GM18909 (cell line): ENCODE data around the gene TGFBR2.
"Not testable (repeated sequence)": the region's sequence is repeated elsewhere in the genome, so short reads cannot be mapped to it uniquely, and the experiment has no call there.

ENCODE experiments used
- ATAC-seq: cut with Tn5 transposase; IDR thresholded peaks from one replicate; pipeline ENCODE4 v1.9.1; 2021; ENCODE audit warnings: mild to moderate bottlenecking; ENCODE audit not compliant: unreplicated experiment, poor library complexity

The TGFBR2 gene

DNA sequence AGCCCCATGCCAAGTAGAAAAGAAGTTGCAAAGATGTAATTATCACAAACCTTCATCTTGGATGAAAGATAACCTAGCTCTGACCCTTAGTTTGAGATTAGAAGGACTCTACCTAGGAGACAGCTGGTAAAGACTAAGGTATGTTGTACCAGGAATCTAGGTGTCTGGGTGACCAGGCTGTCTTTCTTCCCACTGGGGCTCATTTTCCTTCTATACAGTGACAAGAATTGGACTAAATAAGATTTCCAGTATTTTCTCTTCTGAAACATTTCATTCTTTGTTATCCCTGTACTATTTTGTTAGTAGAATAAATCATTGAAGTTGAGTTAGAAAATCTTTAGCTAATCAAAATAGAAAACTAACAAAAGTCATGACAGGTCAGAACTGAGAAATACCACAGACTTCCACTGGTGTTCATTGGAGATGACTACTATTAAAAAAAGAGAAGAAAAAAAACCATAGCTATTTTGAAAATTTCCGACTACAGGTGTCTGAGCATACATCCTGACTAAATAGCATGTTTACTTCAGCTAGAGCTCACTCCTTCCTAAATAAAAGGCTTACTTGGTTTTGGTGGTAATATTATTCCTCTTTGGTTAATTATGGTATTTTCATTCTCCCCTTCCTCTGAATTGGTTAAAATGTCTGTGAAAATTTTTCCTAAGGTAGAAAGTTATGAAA is 10.1 kb downstream of the TGFBR2 start:
- ATAC-seq: no peak

DNA sequence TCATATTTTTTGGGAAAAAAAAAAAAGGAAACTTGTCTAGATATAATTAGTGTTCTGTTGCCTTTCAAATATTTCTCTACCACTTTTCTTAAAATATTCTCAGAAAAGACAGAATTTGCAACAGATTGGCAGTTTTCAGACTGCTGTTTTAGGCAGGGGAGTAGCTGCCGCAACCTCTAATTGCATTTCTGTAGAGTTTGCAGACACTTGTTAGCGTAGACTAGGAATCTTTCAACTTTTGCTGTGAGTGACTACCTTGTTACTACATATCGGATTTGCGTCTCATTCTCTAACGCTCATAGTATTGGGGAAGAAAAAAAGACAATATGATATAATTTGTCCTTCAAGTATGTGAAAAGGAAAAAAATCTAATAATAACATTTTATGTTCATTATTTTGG is 10.7 kb downstream of the TGFBR2 start:
- no peak for ATAC-seq

DNA sequence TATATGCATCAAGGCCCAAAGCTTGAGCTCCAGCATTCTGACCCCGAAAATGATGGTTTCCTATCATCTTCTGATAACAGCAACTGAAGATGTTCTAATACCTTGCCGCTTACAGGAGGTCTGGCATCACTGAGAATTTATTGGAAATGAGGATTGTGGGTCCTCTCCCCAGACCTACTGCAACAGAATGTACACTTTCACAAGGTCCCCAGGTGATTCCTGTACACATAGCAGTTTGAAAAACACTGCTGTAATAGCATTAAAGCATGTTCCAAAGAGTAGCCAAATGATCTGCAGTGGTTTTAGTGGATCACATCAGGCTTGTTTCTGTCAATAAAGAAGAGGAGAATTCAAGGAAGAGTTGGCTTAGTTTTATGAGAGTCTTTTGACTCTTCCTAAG is 11.3 kb downstream of the TGFBR2 start:
- ATAC-seq: no peak

DNA sequence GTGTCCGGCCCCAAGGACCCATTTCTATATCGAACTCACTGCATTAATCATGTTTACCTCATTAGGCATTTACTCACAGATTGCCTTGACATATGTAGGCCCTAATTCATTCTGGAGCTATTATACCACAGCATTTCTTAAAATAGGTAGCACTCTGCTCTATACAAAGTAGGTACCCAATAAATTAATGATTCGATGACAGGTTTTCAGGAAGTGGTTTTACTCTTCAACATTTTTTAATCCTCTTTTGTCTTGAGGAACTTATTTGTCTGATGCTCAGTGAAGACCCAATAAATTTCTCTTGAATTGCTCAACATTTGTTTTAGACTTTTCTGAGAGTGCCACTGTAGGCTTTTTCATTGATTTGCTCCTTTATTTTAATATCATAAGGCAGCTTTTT is 12.1 kb downstream of the TGFBR2 start:
- ATAC-seq: no peak

DNA sequence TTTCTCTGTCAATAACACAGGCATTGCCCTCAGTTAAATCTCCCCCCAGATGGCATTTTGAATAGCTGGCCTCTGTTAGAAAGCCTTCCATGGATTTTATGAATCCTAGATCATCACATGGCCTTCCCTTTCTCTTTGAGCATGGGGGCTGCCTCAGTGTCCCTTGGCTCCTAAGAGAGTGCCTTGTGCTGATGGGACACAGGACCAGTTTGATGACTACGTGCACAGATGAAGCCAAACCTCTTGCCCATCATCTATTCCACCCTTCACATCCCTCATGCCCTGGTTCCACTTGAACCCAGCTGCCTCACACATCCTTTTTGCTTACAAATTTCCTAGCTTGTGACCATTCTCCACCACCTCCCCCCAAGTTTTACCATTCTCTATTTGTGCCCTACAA is 12.9 kb downstream of the TGFBR2 start:
- ATAC-seq: no peak

DNA sequence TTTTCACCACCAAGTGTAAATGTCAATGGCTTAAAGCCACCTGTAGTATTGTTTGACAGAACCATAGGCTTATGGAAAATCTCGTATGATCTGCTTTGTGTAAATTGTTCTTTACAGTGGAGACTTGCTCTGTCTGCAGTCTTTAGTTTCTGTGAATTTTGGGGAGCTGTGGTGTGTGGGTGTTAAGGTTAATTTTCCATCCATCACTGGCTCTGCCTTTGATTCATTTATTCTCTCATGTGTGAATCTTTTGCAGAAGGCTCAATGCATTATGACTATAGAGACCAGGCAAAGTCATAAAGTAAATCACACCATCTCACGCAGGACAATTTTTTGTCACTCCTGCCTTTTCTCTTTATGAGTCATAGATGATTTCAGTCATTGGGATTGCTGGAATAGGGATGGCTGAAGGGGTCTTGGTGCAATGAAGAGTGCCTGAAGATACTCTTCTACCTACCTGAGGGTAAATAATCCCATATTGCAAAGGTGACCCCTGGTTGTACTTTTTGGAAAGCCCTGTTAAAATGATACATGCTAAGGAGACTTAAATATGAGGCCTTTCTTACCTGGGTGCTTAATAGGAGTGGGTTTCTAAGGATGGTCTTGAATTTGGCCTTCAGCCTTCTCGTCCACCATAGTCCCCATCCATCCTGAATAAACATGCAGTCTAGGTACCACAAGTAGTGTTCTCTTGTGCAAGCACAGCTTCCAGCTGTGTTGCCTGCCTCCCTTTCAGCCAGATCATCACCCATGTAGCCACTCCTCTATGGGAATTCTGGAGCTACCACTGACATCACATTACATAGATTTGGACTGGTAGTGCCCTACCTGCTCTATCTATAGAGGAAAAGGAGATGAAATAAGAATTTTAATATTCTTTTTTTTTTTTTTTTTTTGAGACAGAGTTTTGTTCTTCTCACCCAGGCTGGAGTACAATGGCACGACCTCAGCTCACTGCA is 14.3 kb downstream of the TGFBR2 start:
- ATAC-seq: no peak

DNA sequence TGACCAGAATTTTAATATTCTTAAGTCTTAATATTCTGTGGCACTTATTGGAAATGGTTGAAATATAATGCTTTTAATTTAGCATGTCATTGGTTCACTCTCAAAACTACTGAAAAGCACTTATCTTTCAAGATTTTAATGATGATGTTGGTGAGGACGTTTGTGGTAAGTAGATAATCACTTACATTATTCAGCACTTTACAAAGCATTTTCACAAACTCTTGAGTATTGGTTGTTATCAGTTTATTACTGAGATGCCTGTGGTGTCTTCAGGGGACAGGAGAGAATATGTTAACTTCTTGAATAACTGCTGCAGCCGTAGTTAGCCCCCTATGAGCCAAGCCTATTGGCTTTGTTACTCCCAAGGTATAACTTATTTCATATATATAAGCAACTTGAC is 15.2 kb downstream of the TGFBR2 start:
- ATAC-seq: no peak

DNA sequence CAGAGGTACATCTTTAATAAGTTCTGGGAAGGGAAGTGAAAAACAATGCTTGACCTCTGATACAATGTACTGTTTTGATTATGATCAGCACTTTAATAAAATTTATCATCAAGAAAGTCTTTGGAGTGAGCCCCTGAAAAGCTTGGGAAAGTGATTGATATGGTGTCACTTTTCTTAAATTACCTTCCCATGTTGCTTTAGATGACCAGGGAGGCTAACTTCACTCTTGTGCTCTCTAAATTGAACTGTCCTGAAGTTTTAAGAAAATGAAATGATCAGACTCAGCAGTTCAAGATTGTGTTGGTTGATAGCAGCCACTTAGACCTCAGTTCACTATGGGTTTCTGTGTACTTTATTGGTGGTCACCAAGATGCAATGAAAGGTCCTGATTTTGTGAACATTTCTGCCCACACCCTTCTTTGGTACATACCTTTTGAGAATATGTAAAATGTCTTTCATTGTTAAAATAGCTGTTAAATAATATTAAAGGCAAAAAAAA is 15.7 kb downstream of the TGFBR2 start:
- no peak for ATAC-seq

DNA sequence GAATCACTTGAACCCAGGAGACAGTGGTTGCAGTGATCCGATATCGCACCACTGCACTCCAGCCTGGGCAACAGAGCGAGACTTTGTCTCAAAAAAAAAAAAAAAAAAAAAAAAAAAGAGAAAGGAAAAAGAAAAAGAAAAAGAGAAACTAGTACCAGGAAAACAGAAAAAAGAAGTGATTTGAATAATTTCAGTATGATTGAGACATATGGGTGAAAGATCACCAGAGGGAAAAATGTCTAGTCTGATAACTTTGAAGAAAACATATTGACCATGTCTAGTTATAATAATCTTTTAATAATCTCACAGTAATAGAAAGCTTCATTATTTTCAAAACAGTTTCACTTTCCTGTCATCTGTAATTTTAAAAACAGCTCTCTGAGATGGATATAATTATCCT is 16.4 kb downstream of the TGFBR2 start:
- no peak for ATAC-seq

DNA sequence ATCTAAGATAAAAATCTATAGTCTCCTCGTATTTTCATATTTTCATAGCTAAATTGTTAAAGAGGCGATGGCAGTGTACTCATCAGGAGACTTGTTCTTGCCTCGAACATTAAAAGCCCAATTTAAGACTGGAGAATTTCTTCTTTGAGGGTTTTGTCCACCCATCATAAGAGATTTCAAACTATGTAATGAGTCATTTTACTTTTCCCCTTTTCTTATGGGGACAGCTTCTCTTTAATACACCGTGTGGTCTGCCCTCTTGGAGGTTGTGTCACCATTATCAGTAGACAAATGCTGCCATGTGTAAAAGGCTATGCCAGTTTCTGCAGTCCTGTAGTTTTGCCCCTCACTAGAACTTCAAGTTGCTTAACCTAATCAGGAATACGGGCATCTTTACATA is 16.9 kb downstream of the TGFBR2 start:
- no peak for ATAC-seq

DNA sequence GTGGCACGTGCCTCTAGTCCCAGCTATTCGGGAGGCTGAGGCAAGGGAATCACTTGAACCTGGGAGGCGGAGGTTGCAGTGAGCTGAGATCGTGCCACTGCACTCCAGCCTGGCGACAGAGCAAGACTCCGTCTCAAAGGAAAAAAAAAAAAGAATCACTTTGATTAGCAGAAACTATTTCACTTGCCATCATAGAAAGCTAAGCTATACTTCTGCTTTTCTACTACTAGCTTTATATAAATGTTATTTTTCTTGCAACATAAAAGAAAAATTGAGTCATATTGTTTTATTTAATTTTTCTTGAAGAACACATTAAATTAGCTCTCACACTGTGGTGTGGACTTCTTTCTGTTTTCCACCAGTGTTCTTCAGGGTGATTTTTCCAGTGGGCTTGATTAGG is 18.1 kb downstream of the TGFBR2 start:
- not testable (repeated sequence) for ATAC-seq

DNA sequence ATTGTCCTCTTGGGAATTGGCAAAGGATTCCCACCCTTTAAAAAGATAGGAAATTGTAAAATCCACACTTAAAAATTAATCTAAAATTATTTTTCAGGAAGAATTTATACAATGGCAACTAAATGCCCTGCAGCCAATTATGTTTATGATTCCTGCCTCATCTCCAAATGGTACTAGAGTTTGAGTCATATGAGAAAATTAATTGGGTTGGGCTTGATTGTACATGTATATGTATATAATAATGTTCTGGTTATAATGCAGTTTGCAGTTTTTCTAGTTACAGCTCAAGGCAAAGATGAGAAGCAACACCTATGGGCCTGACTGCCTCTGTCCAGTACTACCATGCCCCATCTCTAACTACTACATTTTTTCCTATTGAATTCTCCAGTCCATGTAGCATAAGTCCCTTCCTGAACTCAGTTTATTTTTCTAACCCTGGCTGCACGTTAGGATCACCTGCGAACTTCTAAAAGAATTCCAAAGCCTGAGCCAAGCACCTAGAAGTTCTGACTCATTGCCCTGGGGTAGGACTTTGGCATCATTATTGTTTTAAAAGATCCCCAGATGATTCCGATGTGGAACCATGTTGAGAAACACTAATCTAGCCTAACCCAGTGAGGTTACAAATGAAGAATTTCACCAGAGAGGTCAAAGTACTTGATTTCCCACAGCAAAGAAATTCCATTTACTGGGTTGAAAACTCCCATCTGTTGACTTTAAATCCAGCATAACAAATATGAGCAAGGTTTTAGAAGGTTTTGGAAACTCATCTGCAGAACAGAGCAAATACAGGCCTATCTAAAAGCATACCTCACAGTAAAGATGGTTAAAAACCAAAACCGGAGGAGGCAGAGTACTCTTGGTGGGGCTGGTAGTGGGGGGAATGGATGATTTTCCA is 19.4 kb downstream of the TGFBR2 start:
- ATAC-seq: no peak

DNA sequence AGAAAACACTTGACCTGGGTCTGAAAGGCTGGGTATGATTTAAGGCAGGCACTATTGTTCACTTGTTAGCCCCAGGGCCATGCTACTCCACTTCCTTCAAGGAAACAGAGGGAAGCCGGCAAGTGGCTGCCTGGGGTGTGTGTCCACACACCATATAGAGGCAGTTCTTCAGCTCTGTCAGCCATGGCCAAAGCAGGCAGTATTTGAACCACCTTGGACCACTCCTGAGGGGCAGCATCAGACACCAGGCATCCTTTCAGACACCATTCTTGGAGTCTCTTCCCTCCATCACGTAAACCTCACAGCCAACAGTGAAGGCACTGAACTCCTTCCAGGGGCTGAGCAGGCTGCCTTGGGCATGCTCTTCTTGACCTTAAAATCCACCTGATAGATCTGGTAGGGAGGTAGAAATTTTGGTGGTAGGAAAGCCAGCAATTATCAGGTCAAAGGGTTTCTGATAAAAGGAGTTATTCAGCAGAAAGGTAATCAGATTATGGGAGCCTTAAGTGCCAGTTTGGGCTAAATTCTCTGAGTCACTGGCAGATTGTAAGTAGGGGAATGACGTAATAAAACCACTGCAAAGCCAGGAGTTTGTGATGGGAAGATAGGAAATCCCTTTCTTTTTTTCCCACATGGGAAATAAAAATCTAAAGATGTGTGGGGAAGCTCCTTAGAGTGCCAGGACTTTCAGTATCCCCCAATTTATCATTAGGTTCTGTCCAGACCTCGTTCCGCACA is 20.2 kb downstream of the TGFBR2 start:
- ATAC-seq: no peak

DNA sequence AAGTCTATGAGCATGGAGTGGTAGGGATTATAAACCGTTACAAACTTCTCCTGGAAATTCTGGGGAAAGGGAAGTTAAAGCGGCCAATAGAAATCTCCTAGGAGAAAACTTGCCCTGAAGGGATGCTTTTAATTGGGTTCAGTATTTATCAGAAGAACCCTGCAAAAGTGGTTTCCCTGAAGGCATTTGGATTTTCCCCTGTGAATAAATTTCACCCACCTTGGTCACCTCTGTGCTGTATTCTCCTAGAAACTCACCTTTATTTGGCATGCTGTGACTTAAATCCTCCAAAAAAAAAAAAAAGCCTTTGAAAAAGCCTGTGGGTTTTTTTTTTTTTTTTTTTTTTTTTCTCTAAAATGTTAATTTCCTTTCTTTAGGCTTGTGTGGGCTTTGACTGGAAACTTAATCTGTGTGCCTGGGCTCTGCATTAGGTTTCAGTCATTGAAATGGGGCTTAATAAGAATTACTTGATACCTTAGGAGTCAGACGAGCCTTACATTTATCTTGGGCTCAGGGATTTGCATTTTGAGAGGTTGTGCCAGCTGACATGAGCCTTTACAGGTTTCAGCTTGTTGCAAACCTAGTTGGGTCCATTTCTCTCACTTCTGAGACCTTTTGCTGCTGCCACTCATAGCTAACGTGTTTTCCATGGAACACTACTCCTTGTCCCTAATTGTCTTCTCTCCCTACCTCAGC is 22.0 kb downstream of the TGFBR2 start:
- no peak for ATAC-seq

DNA sequence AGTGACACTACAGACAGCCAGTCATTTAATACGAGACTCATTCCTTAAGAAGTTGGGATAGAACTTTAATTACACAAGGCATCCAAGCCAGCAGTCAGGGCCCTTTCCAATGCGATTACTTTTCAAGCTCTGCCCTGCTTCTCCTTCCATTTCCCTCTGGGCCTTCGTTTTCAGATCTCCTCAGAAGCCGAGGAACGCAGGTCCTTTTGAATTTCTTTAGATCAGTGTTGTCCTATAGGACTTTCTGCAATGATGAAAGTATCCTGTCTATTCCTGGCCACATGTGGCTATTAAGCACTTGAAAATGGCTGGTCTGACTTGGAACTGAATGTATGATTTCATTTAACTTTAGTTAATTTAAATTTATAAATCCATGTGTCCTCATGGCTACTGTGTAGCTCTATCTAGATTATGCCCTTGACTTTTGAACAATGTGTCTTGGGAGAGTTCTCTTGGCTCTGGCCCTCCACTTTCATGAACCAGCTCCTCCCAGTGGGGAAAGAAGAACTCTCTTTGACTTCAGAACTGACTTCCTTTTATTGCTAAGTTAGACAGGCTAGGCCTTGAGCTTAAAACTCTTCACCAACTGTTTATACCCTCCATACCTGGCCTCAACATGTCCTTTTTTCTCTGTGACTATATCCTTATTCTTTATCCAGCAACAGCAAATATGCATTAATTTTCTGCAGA is 22.6 kb downstream of the TGFBR2 start:
- no peak for ATAC-seq

DNA sequence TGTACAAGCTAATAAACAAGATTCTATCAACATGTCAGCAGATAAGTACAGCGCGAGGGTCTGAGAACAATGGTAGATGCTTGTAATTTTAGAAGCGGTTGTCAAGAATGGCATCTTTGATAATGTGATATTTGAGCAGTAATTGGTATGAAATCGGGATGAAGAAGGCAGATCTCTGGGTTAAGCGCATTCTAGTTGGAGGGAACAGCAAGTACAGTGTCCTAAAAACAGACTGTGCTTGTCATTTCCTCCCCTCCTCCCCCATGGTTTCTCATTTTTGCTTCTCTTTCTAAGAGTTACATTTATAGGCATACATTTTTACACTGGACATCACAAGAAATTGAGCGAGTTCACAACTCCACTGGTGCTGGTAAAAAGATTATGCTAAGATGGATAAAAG is 23.3 kb downstream of the TGFBR2 start:
- ATAC-seq: no peak

DNA sequence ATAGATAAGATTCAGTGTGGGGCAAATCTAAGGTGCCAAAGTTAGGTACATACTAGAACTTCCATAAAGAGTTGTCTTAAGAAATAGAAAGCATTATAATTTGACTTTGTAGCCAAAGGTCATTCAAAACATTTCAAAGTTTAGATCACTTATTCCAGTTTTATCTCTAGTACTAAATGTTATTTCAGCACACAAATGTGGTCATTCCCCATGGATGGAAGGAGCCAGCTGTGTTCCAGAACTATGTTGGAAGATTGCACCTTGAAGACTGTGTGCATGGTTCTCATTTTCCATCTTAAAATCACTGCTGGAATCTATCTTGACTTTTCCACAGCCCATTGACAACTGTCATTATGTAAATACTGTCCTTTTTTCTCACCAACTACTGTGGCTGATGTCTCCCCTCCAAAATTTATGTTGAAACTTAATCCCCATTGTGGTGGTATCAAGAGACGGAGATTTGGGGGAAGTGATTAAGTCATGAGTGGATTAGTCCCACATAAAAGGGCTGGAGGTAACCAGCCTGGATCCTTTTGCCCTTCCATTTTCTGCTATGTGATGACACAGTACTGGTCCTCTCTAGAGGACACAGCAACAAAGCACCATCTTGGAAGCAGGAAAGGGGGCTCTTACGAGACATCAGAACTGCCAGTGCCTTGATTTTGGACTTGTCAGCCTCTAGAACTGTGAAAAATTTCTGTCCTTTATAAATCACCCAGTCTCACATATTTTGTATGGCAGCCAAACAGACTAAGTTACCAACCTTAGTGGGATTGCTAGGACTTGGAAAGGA is 24.0 kb downstream of the TGFBR2 start:
- no peak for ATAC-seq
